ENCODE measurements around the gene TELO2.

DNA sequence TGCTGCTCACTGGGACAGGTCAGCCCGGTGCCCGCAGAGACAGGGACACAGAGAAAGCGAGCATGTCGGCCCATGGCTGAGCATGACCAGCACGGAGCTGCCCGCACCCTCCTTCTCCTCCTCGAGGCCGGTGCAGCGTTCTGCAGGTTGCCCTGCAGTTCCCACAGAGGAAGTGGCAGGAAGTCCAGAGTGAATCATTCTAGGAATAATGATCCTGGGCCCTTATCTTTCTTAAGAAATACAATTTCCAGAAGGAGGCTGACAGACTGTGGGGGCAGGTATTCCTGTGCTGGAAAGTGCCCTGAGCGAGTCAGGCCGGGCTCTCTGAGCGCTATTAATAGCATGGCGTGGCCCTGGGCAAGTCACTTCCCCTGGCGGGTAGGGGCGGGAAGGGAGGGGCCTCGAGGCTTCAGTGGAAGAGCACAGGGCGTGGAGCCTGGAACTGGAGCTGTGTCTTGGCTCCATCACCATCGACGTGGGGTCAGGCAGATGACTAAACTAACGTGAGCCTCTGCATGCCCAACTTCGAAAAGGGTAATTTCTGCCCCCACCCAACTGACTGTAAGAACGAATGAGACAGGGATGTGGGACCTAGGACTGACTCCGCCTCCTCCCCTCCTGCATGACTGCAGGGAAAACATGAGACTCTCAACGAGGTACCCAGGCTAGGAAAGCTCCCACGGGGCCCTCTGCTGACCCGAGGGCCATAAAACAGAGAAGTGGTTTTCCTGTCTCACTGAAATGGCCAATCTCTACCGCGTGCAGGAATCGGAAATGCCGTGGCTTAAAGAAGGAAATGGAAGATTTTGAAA lies 50.1 kb downstream of the TELO2 start:
- TF ChIP-seq, protein P1, sequence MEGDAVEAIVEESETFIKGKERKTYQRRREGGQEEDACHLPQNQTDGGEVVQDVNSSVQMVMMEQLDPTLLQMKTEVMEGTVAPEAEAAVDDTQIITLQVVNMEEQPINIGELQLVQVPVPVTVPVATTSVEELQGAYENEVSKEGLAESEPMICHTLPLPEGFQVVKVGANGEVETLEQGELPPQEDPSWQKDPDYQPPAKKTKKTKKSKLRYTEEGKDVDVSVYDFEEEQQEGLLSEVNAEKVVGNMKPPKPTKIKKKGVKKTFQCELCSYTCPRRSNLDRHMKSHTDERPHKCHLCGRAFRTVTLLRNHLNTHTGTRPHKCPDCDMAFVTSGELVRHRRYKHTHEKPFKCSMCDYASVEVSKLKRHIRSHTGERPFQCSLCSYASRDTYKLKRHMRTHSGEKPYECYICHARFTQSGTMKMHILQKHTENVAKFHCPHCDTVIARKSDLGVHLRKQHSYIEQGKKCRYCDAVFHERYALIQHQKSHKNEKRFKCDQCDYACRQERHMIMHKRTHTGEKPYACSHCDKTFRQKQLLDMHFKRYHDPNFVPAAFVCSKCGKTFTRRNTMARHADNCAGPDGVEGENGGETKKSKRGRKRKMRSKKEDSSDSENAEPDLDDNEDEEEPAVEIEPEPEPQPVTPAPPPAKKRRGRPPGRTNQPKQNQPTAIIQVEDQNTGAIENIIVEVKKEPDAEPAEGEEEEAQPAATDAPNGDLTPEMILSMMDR (IDR thresholded peaks at IDR 0.05): no peak
- TF ChIP-seq POLR2AphosphoS5 (IDR thresholded peaks at IDR 0.05; ENCODE audit: low read depth, low read length): no peak
- no peak for TF ChIP-seq TCF7L2 (IDR thresholded peaks at IDR 0.05; ENCODE audit: low read depth, low read length)
